Esophagus squamous epithelium (tissue), 4 donors: ENCODE measurements around the gene COL23A1.

Experiments used
- CTCF ChIP-seq, 6 experiments: fragments of 450-650 bp in 4 of 6; fragments of 200-600 bp in 2 of 6; sonication (generic) in 2 of 6; IDR thresholded peaks; one replicate each; pipeline ENCODE4 v1.5.1; 2016 to 2019; ENCODE audit warnings: antibody characterized with exemption in 6 of 6, mild to moderate bottlenecking in 4 of 6, moderate library complexity in 4 of 6
- POLR2A ChIP-seq, 4 donors: fragments of 450-650 bp; IDR thresholded peaks; one replicate each; pipeline ENCODE4 v1.6.1; 2017; ENCODE audit warnings: antibody characterized with exemption in 4 of 4, mild to moderate bottlenecking in 4 of 4, moderate library complexity in 3 of 4

GRCh38 chr5:178438796-178439195 is 151.4 kb downstream of the COL23A1 start:
- TF ChIP-seq CTCF (IDR thresholded peaks at IDR 0.05) (no peak), POLR2A (IDR thresholded peaks at IDR 0.05) (no peak)
